ENCODE data around the gene ZNF622.

ZNF622 gene

DNA sequence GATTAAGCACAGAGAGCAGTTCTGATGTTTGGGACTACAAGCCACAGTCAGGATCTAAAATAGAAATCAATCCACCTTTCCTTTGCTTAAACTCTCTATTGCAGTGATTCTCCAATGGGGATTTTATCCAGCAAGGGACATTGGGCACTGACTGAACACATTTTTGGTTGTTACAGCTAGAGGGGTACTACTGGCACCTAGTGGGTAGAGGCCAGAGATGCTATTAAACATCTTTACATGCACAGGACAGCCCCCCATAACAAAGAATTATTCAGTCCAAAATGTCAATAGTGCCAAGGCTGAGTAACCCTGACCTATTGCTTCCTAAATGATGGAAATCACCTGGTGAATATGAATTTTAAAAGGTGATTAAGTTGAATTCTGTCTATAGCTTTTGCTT is 12.0 kb downstream of the ZNF622 start:
- no peak overlapping the region for H3K23ac ChIP-seq (ENCODE audit: low read length)
- no peak overlapping the region for H2AFZ ChIP-seq (ENCODE audit: insufficient read depth, low read length, poor library complexity)
- H3K4ac ChIP-seq (ENCODE audit: low read depth, low read length) = no peak overlapping the region
- no peak overlapping the region for H4K12ac ChIP-seq (ENCODE audit: low read depth, low read length)
- no peak overlapping the region for H3K4me2 ChIP-seq (ENCODE audit: low read length)
- no peak overlapping the region for H2BK5ac ChIP-seq (ENCODE audit: low read depth, low read length, poor library complexity)
- no peaks in the 10 kb centered on the region for H3K79me2 ChIP-seq (ENCODE audit: control insufficient read depth, insufficient read depth, low read length, poor library complexity)
- H3K27ac ChIP-seq (ENCODE audit: low read depth, low read length) = no peak overlapping the region
- no peak overlapping the region for H3K14ac ChIP-seq (ENCODE audit: low read length)
- H4K91ac ChIP-seq (ENCODE audit: low read depth, low read length) = no peak overlapping the region
- no peaks in the 10 kb centered on the region for H3K9me3 ChIP-seq (ENCODE audit: insufficient read depth, low read depth, low read length)
- no peak overlapping the region for H3K18ac ChIP-seq (ENCODE audit: low read length)
- no peak overlapping the region for H3K9ac ChIP-seq (ENCODE audit: low read length)
- no peaks in the 10 kb centered on the region for H3K79me1 ChIP-seq (ENCODE audit: low read length)
- no peak overlapping the region for H2BK120ac ChIP-seq (ENCODE audit: insufficient read depth, low read length, poor library complexity)
- H3K36me3 ChIP-seq (ENCODE audit: control insufficient read depth in 1 of 2, insufficient read depth in 2 of 2, low read length in 2 of 2) = peaks cover 8 to 41% of the 10 kb centered on the region in 2 experiments
- H3K4me1 ChIP-seq (ENCODE audit: control insufficient read depth in 1 of 2, insufficient read depth in 2 of 2, low read length in 2 of 2) = peaks cover 0 to 2% of the 10 kb centered on the region in 2 experiments
- no peak overlapping the region for H2AK5ac ChIP-seq (ENCODE audit: low read length)
- no peaks in the 10 kb centered on the region for H3K27me3 ChIP-seq (ENCODE audit: insufficient read depth, low read length)
- H3K4me3 ChIP-seq (ENCODE audit: low read depth, low read length) = no peak overlapping the region
- no peak overlapping the region for H2BK12ac ChIP-seq (ENCODE audit: low read length)
- no peak for DNase-seq
- H4K8ac ChIP-seq (ENCODE audit: low read depth, low read length) = no peak overlapping the region

DNA sequence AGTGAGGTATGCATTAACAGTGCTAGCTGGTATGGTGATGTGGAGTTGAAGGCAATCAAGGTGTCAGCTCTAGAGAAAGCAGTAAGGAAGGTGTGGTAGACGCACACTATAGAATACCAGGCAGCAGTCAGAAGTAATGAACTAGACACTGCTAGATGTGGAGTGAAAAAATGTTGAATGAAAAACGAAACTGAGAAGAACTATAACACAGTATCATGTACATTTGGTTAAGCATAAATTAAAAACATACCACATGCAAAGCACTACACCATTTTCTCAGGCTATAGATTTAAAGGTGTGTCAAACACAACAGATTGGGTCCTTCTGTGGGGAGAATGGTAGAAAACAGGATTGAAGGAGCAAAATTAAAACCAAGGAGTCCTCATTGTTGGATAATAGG is 15.4 kb downstream of the ZNF622 start:
- Histone ChIP-seq H3K4me3 (ENCODE audit: low read depth, low read length) (no peak overlapping the region), H3K27ac (ENCODE audit: low read depth, low read length) (no peak overlapping the region)
- WGBS (ENCODE audit: extremely low coverage, insufficient coverage, insufficient read length) = no CpG with 5 or more reads among the region's 2 CpGs

DNA sequence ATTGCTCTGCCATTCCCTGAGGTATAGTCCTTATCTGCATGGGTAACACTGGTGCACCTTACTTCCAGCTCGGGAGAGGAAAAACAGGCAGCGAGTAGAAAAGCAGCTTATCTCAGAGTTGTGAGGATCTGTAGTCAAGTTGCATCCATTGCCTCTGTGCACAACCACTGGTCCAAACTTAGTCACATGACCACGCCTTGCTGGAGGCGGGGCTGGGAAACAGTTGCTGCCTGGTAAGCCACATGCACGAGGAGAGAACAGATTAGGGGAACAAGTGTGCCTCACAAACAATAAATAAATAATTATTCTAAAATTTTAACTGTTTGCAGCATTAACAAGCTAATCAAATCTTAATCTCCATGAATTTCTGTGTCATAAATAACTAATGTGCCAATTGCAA is 18.6 kb downstream of the ZNF622 start:
- DNase-seq = no peak
- no peak overlapping the region for H4K12ac ChIP-seq (ENCODE audit: low read depth, low read length)
- H3K79me1 ChIP-seq (ENCODE audit: low read length) = no peaks in the 10 kb centered on the region
- H4K91ac ChIP-seq (ENCODE audit: low read depth, low read length) = no peak overlapping the region
- no peak overlapping the region for H3K14ac ChIP-seq (ENCODE audit: low read length)
- no peak overlapping the region for H2AK5ac ChIP-seq (ENCODE audit: low read length)
- no peak overlapping the region for H2BK120ac ChIP-seq (ENCODE audit: insufficient read depth, low read length, poor library complexity)
- H3K79me2 ChIP-seq (ENCODE audit: control insufficient read depth, insufficient read depth, low read length, poor library complexity) = no peaks in the 10 kb centered on the region
- H2AFZ ChIP-seq (ENCODE audit: insufficient read depth, low read length, poor library complexity) = no peak overlapping the region
- no peak overlapping the region for H3K23ac ChIP-seq (ENCODE audit: low read length)
- no peak overlapping the region for H4K8ac ChIP-seq (ENCODE audit: low read depth, low read length)
- no peak overlapping the region for H3K4me2 ChIP-seq (ENCODE audit: low read length)
- peaks cover 10 to 30% of the 10 kb centered on the region in 2 experiments for H3K36me3 ChIP-seq (ENCODE audit: control insufficient read depth in 1 of 2, insufficient read depth in 2 of 2, low read length in 2 of 2)
- no peak overlapping the region for H3K27ac ChIP-seq (ENCODE audit: low read depth, low read length)
- H3K9me3 ChIP-seq (ENCODE audit: insufficient read depth, low read depth, low read length) = peaks cover 1% of the 10 kb centered on the region
- no peak overlapping the region for H3K18ac ChIP-seq (ENCODE audit: low read length)
- no peak overlapping the region for H3K4ac ChIP-seq (ENCODE audit: low read depth, low read length)
- H2BK12ac ChIP-seq (ENCODE audit: low read length) = no peak overlapping the region
- H3K9ac ChIP-seq (ENCODE audit: low read length) = no peak overlapping the region
- WGBS (ENCODE audit: extremely low coverage, insufficient coverage, insufficient read length) = no CpG with 5 or more reads among the region's 5 CpGs
- no peak overlapping the region for H2BK5ac ChIP-seq (ENCODE audit: low read depth, low read length, poor library complexity)
- no peaks in the 10 kb centered on the region for H3K27me3 ChIP-seq (ENCODE audit: insufficient read depth, low read length)
- no peaks in the 10 kb centered on the region for H3K4me1 ChIP-seq (ENCODE audit: control insufficient read depth in 1 of 2, insufficient read depth in 2 of 2, low read length in 2 of 2)
- H3K4me3 ChIP-seq (ENCODE audit: low read depth, low read length) = no peak overlapping the region

More for the DNA sequence above, 15.4 kb downstream of the ZNF622 start:
- Histone ChIP-seq H2AFZ (ENCODE audit: insufficient read depth, low read length, poor library complexity) (no peak overlapping the region), H4K91ac (ENCODE audit: low read depth, low read length) (no peak overlapping the region), H4K12ac (ENCODE audit: low read depth, low read length) (no peak overlapping the region), H3K9me3 (ENCODE audit: insufficient read depth, low read depth, low read length) (peaks cover 1% of the 10 kb centered on the region), H3K14ac (ENCODE audit: low read length) (no peak overlapping the region), H2BK5ac (ENCODE audit: low read depth, low read length, poor library complexity) (no peak overlapping the region), H3K4ac (ENCODE audit: low read depth, low read length) (no peak overlapping the region), H3K18ac (ENCODE audit: low read length) (no peak overlapping the region), H3K9ac (ENCODE audit: low read length) (no peak overlapping the region), H3K36me3 (ENCODE audit: control insufficient read depth in 1 of 2, insufficient read depth in 2 of 2, low read length in 2 of 2) (peaks cover 13 to 38% of the 10 kb centered on the region in 2 experiments), H2BK12ac (ENCODE audit: low read length) (no peak overlapping the region), H3K79me2 (ENCODE audit: control insufficient read depth, insufficient read depth, low read length, poor library complexity) (no peaks in the 10 kb centered on the region), H3K23ac (ENCODE audit: low read length) (no peak overlapping the region), H4K8ac (ENCODE audit: low read depth, low read length) (no peak overlapping the region), H3K27me3 (ENCODE audit: insufficient read depth, low read length) (no peaks in the 10 kb centered on the region), H2AK5ac (ENCODE audit: low read length) (no peak overlapping the region), H3K4me2 (ENCODE audit: low read length) (no peak overlapping the region), H2BK120ac (ENCODE audit: insufficient read depth, low read length, poor library complexity) (no peak overlapping the region), H3K4me1 (ENCODE audit: control insufficient read depth in 1 of 2, insufficient read depth in 2 of 2, low read length in 2 of 2) (no peaks in the 10 kb centered on the region), H3K79me1 (ENCODE audit: low read length) (no peaks in the 10 kb centered on the region)
- no peak for DNase-seq

DNA sequence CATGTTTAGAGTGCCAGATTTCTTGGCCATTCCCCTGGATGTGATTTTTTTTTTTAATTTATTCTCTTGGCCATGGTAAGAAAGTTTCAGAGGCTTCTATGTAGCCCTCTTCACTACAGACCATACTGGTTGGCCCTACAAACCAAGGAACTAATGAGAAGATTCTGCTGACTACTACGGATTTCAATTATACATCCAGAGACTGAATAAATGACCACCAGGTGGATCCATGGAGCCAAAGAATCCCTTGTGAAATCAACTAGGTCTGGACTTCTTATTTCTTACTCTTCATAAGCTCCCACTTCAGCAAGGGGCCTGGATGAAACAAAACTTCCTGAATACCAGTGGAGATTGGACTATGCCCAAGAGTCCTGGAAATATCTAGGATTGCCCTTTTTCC is 27.6 kb downstream of the ZNF622 start:
- Histone ChIP-seq H2AFZ (ENCODE audit: insufficient read depth, low read length, poor library complexity) (no peak overlapping the region), H4K12ac (ENCODE audit: low read depth, low read length) (no peak overlapping the region), H3K27me3 (ENCODE audit: insufficient read depth, low read length) (no peaks in the 10 kb centered on the region), H3K4me1 (ENCODE audit: control insufficient read depth in 1 of 2, insufficient read depth in 2 of 2, low read length in 2 of 2) (no peaks in the 10 kb centered on the region), H4K8ac (ENCODE audit: low read depth, low read length) (no peak overlapping the region), H3K4me2 (ENCODE audit: low read length) (no peak overlapping the region), H3K23ac (ENCODE audit: low read length) (no peak overlapping the region), H3K79me2 (ENCODE audit: control insufficient read depth, insufficient read depth, low read length, poor library complexity) (no peaks in the 10 kb centered on the region), H2BK5ac (ENCODE audit: low read depth, low read length, poor library complexity) (no peak overlapping the region), H3K4me3 (ENCODE audit: low read depth, low read length) (no peak overlapping the region), H3K79me1 (ENCODE audit: low read length) (no peaks in the 10 kb centered on the region), H2BK12ac (ENCODE audit: low read length) (no peak overlapping the region), H3K27ac (ENCODE audit: low read depth, low read length) (no peak overlapping the region), H2AK5ac (ENCODE audit: low read length) (no peak overlapping the region), H3K36me3 (ENCODE audit: control insufficient read depth in 1 of 2, insufficient read depth in 2 of 2, low read length in 2 of 2) (no peaks in the 10 kb centered on the region), H2BK120ac (ENCODE audit: insufficient read depth, low read length, poor library complexity) (no peak overlapping the region), H4K91ac (ENCODE audit: low read depth, low read length) (no peak overlapping the region), H3K9me3 (ENCODE audit: insufficient read depth, low read depth, low read length) (no peaks in the 10 kb centered on the region), H3K14ac (ENCODE audit: low read length) (no peak overlapping the region), H3K9ac (ENCODE audit: low read length) (no peak overlapping the region), H3K4ac (ENCODE audit: low read depth, low read length) (no peak overlapping the region), H3K18ac (ENCODE audit: low read length) (no peak overlapping the region)
- WGBS (ENCODE audit: extremely low coverage, insufficient coverage, insufficient read length) = no CpG with 5 or more reads among the region's 1 CpG
- no peak for DNase-seq
